Measurements from ENCODE around the gene SGO2. TPM values are rescaled to one million over a fixed set of nuclear protein-coding genes. Genes with fewer than 3 reads are reported as not detected.
"Not testable (repeated sequence)": the region's sequence is repeated elsewhere in the genome, so short reads cannot be mapped to it uniquely, and the experiment has no call there.

SGO2 gene
- total RNA-seq, 1 experiment from 2014 or later = 32.3 TPM

GRCh38 chr2:200624026-200624425 lies 98.0 kb downstream of the SGO2 start:
- Histone ChIP-seq H3K36me3 (ENCODE audit: insufficient read depth, low read length) (no peaks in the 10 kb centered on the region), H3K4me1 (ENCODE audit: low read length) (no peaks in the 10 kb centered on the region), H3K27me3 (ENCODE audit: low read length) (no peaks in the 10 kb centered on the region), H3K4me2 (ENCODE audit: low read depth, low read length, poor library complexity, severe bottlenecking) (no peak overlapping the region), H3K9me2 (replicated peaks; ENCODE audit: insufficient read depth, low read length) (no peaks in the 10 kb centered on the region), H3K27ac (ENCODE audit: low read length) (no peak overlapping the region), H3K9me3 (ENCODE audit: low read length) (no peaks in the 10 kb centered on the region), H2AFZ (ENCODE audit: low read length) (no peak overlapping the region), H3K9ac (ENCODE audit: low read length) (no peak overlapping the region), H3K4me3 (ENCODE audit: low read length) (no peak overlapping the region), H3K79me2 (ENCODE audit: low read length) (no peaks in the 10 kb centered on the region), H4K20me1 (ENCODE audit: insufficient read depth, low read depth, low read length) (no peaks in the 10 kb centered on the region)
- no peak for DNase-seq

GRCh38 chr2:200624658-200625057 lies 98.7 kb downstream of the SGO2 start:
- no peak for DNase-seq
- Histone ChIP-seq H2AFZ (ENCODE audit: low read length) (no peak overlapping the region), H3K9me3 (ENCODE audit: low read length) (no peaks in the 10 kb centered on the region), H3K27ac (ENCODE audit: low read length) (no peak overlapping the region), H3K4me1 (ENCODE audit: low read length) (no peaks in the 10 kb centered on the region), H3K9ac (ENCODE audit: low read length) (no peak overlapping the region), H3K36me3 (ENCODE audit: insufficient read depth, low read length) (no peaks in the 10 kb centered on the region), H3K27me3 (ENCODE audit: low read length) (no peaks in the 10 kb centered on the region), H3K9me2 (replicated peaks; ENCODE audit: insufficient read depth, low read length) (no peaks in the 10 kb centered on the region), H3K79me2 (ENCODE audit: low read length) (no peaks in the 10 kb centered on the region), H4K20me1 (ENCODE audit: insufficient read depth, low read depth, low read length) (no peaks in the 10 kb centered on the region), H3K4me3 (ENCODE audit: low read length) (no peak overlapping the region), H3K4me2 (ENCODE audit: low read depth, low read length, poor library complexity, severe bottlenecking) (no peak overlapping the region)

- no peak overlapping the region for H3K4me2 ChIP-seq (ENCODE audit: low read depth, low read length, poor library complexity, severe bottlenecking)
- no peaks in the 10 kb centered on the region for H3K36me3 ChIP-seq (ENCODE audit: insufficient read depth, low read length)
- H3K9me2 ChIP-seq (replicated peaks; ENCODE audit: insufficient read depth, low read length) = no peaks in the 10 kb centered on the region
- H3K27ac ChIP-seq (ENCODE audit: low read length) = no peak overlapping the region
- H3K9ac ChIP-seq (ENCODE audit: low read length) = no peak overlapping the region
- DNase-seq = no peak
- H3K27me3 ChIP-seq (ENCODE audit: low read length) = no peaks in the 10 kb centered on the region
- no peak overlapping the region for H3K4me3 ChIP-seq (ENCODE audit: low read length)
- no peaks in the 10 kb centered on the region for H3K9me3 ChIP-seq (ENCODE audit: low read length)
- no peak overlapping the region for H2AFZ ChIP-seq (ENCODE audit: low read length)
- H3K4me1 ChIP-seq (ENCODE audit: low read length) = no peaks in the 10 kb centered on the region
- no peaks in the 10 kb centered on the region for H3K79me2 ChIP-seq (ENCODE audit: low read length)
- H4K20me1 ChIP-seq (ENCODE audit: insufficient read depth, low read depth, low read length) = no peaks in the 10 kb centered on the region
These were observed 99.3 kb downstream of the SGO2 start for GRCh38 chr2:200625282-200625681.

- Histone ChIP-seq H3K4me2 (ENCODE audit: low read depth, low read length, poor library complexity, severe bottlenecking) (no peak overlapping the region), H3K9me2 (replicated peaks; ENCODE audit: insufficient read depth, low read length) (no peaks in the 10 kb centered on the region), H4K20me1 (ENCODE audit: insufficient read depth, low read depth, low read length) (no peaks in the 10 kb centered on the region), H3K79me2 (ENCODE audit: low read length) (no peaks in the 10 kb centered on the region), H3K27me3 (ENCODE audit: low read length) (no peaks in the 10 kb centered on the region), H3K4me1 (ENCODE audit: low read length) (no peaks in the 10 kb centered on the region), H3K9ac (ENCODE audit: low read length) (no peak overlapping the region), H3K27ac (ENCODE audit: low read length) (no peak overlapping the region), H3K4me3 (ENCODE audit: low read length) (no peak overlapping the region), H2AFZ (ENCODE audit: low read length) (no peak overlapping the region), H3K9me3 (ENCODE audit: low read length) (no peaks in the 10 kb centered on the region), H3K36me3 (ENCODE audit: insufficient read depth, low read length) (no peaks in the 10 kb centered on the region)
- DNase-seq = no peak
These were observed 100.0 kb downstream of the SGO2 start for GRCh38 chr2:200625958-200626363.

GRCh38 chr2:200627110-200627770 lies 101.2 kb downstream of the SGO2 start:
- no peaks in the 10 kb centered on the region for H3K4me1 ChIP-seq (ENCODE audit: low read length)
- no peak overlapping the region for H3K27ac ChIP-seq (ENCODE audit: low read length)
- no peak for DNase-seq

GRCh38 chr2:200628461-200628860 lies 102.5 kb downstream of the SGO2 start:
- not testable (repeated sequence) for H3K27ac ChIP-seq (ENCODE audit: low read length); DNase-seq; H3K9ac ChIP-seq (ENCODE audit: low read length); H3K36me3 ChIP-seq (ENCODE audit: insufficient read depth, low read length); H3K27me3 ChIP-seq (ENCODE audit: low read length); H3K79me2 ChIP-seq (ENCODE audit: low read length); H3K9me3 ChIP-seq (ENCODE audit: low read length); H2AFZ ChIP-seq (ENCODE audit: low read length); H3K4me2 ChIP-seq (ENCODE audit: low read depth, low read length, poor library complexity, severe bottlenecking); H3K4me1 ChIP-seq (ENCODE audit: low read length); H3K4me3 ChIP-seq (ENCODE audit: low read length); H3K9me2 ChIP-seq (replicated peaks; ENCODE audit: insufficient read depth, low read length); H4K20me1 ChIP-seq (ENCODE audit: insufficient read depth, low read depth, low read length)

More at GRCh38 chr2:200627110-200627770, 101.2 kb downstream of the SGO2 start:
- H2AFZ ChIP-seq (ENCODE audit: low read length) = no peak overlapping the region
- H3K27me3 ChIP-seq (ENCODE audit: low read length) = no peaks in the 10 kb centered on the region
- H3K9ac ChIP-seq (ENCODE audit: low read length) = no peak overlapping the region
- no peak overlapping the region for H3K4me2 ChIP-seq (ENCODE audit: low read depth, low read length, poor library complexity, severe bottlenecking)
- H3K9me2 ChIP-seq (replicated peaks; ENCODE audit: insufficient read depth, low read length) = no peaks in the 10 kb centered on the region
- no peaks in the 10 kb centered on the region for H3K9me3 ChIP-seq (ENCODE audit: low read length)
- H3K79me2 ChIP-seq (ENCODE audit: low read length) = no peaks in the 10 kb centered on the region
- no peaks in the 10 kb centered on the region for H4K20me1 ChIP-seq (ENCODE audit: insufficient read depth, low read depth, low read length)
- no peak overlapping the region for H3K4me3 ChIP-seq (ENCODE audit: low read length)
- H3K36me3 ChIP-seq (ENCODE audit: insufficient read depth, low read length) = no peaks in the 10 kb centered on the region

DNA sequence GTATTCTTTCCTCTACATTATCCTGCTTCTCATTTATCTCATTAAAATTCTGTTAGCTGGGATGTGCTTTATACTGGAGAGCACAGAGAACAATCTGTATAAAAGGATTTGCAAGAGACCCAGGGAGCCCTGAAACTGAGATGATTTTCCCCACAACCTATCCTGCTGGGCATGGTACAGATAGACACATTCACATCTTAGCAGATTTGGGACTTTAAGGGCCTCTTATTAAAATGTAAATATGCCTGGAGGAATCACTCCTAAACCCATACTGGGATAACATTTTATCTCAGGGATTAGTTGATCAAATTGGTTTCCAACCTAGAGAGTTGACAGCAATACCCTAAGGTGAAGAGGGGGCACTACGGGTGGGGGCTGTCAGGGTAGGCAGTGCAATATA lies 105.3 kb downstream of the SGO2 start:
- no peak overlapping the region for H2AFZ ChIP-seq (ENCODE audit: low read length)
- no peak overlapping the region for H3K4me3 ChIP-seq (ENCODE audit: low read length)
- DNase-seq = no peak
- H4K20me1 ChIP-seq (ENCODE audit: insufficient read depth, low read depth, low read length) = no peaks in the 10 kb centered on the region
- no peaks in the 10 kb centered on the region for H3K36me3 ChIP-seq (ENCODE audit: insufficient read depth, low read length)
- no peak overlapping the region for H3K9ac ChIP-seq (ENCODE audit: low read length)
- H3K4me2 ChIP-seq (ENCODE audit: low read depth, low read length, poor library complexity, severe bottlenecking) = no peak overlapping the region
- no peaks in the 10 kb centered on the region for H3K9me2 ChIP-seq (replicated peaks; ENCODE audit: insufficient read depth, low read length)
- no peak overlapping the region for H3K27ac ChIP-seq (ENCODE audit: low read length)
- no peaks in the 10 kb centered on the region for H3K9me3 ChIP-seq (ENCODE audit: low read length)
- H3K4me1 ChIP-seq (ENCODE audit: low read length) = no peaks in the 10 kb centered on the region
- no peaks in the 10 kb centered on the region for H3K27me3 ChIP-seq (ENCODE audit: low read length)
- no peaks in the 10 kb centered on the region for H3K79me2 ChIP-seq (ENCODE audit: low read length)
